ENCODE results near the gene C12orf56. TPM values are rescaled to one million over a fixed set of nuclear protein-coding genes. Genes with fewer than 3 reads are reported as not detected.

C12orf56 gene
- total and polyA plus RNA-seq, 9 of the 15 experiments (the other 6 are each of a cell fraction or from before 2014, with no cell fraction given) = 0.40 to 4.8 (median 1.2) TPM

DNA sequence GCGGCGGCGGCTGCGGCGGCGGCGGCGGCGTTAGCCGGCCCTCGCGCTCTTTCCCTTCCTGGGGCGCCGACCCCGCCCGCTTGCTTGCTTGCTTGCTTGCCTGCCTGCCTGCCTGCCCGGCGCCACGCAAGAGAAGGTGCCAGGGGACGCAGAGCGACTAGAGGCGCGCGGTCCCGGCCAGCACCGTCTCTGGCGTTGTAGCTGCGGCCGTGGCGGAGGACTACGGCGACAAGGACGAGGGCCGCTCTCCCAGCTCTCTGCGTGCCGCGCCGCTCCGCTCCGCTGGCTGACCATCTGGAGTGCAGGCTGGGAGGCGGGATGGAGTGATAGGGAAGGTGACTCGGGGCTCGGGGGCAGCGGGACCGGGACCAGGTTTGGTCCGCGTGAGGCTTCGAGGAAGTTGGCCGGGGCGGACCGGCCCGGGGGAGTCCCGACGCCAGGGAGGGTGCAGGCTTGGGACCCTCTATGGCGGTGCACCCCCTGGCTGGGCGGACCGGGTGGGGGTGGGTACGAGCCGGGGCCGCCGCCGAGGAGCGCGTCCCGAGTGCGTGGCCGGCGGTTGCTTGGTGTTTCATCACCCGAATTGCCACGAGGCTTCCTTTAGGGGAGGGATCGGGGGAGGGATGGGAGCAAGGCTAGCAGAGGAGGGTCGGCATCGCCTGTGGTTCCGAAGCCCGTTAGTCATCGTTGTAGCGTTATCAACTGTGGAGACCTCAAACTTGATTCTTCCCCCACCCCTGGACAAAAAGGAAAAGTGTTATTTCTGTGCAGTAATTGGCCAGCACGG is 14.1 kb upstream of the C12orf56 start (continued):
- TF ChIP-seq MCM7 (IDR thresholded peaks at IDR 0.05) (no peak), ZNF133 (CRISPR knock-in tag; IDR thresholded peaks at IDR 0.05) (no peak), PCBP1 (IDR thresholded peaks at IDR 0.05; ENCODE audit: low read depth, low read length, poor library complexity, severe bottlenecking) (peak; percentile 97), ZNF586 (CRISPR knock-in tag; conservative IDR thresholded peaks at IDR 0.05) (peak; percentile 98), PHB2 (IDR thresholded peaks at IDR 0.05; ENCODE audit: low read depth) (no peak), MEF2A (IDR thresholded peaks at IDR 0.05; ENCODE audit: control insufficient read depth, low read depth, low read length) (no peak), MAFF (IDR thresholded peaks at IDR 0.05; ENCODE audit: low read length) (no peak), POLR2B (IDR thresholded peaks at IDR 0.05; ENCODE audit: low read depth, partially characterized antibody) (peak; percentile 68)
- TF ChIP-seq, protein P1, sequence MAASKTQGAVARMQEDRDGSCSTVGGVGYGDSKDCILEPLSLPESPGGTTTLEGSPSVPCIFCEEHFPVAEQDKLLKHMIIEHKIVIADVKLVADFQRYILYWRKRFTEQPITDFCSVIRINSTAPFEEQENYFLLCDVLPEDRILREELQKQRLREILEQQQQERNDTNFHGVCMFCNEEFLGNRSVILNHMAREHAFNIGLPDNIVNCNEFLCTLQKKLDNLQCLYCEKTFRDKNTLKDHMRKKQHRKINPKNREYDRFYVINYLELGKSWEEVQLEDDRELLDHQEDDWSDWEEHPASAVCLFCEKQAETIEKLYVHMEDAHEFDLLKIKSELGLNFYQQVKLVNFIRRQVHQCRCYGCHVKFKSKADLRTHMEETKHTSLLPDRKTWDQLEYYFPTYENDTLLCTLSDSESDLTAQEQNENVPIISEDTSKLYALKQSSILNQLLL (CRISPR knock-in tag; IDR thresholded peaks at IDR 0.05; ENCODE audit: borderline replicate concordance) = no peak
- TF ChIP-seq, protein P2, sequence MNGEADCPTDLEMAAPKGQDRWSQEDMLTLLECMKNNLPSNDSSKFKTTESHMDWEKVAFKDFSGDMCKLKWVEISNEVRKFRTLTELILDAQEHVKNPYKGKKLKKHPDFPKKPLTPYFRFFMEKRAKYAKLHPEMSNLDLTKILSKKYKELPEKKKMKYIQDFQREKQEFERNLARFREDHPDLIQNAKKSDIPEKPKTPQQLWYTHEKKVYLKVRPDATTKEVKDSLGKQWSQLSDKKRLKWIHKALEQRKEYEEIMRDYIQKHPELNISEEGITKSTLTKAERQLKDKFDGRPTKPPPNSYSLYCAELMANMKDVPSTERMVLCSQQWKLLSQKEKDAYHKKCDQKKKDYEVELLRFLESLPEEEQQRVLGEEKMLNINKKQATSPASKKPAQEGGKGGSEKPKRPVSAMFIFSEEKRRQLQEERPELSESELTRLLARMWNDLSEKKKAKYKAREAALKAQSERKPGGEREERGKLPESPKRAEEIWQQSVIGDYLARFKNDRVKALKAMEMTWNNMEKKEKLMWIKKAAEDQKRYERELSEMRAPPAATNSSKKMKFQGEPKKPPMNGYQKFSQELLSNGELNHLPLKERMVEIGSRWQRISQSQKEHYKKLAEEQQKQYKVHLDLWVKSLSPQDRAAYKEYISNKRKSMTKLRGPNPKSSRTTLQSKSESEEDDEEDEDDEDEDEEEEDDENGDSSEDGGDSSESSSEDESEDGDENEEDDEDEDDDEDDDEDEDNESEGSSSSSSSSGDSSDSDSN (IDR thresholded peaks at IDR 0.05; ENCODE audit: borderline replicate concordance in 1 of 2, low read depth in 2 of 2, low read length in 2 of 2) = peak; percentile 55 to 73; a peak in 1 of 4 replicates
- TF ChIP-seq, protein P3, sequence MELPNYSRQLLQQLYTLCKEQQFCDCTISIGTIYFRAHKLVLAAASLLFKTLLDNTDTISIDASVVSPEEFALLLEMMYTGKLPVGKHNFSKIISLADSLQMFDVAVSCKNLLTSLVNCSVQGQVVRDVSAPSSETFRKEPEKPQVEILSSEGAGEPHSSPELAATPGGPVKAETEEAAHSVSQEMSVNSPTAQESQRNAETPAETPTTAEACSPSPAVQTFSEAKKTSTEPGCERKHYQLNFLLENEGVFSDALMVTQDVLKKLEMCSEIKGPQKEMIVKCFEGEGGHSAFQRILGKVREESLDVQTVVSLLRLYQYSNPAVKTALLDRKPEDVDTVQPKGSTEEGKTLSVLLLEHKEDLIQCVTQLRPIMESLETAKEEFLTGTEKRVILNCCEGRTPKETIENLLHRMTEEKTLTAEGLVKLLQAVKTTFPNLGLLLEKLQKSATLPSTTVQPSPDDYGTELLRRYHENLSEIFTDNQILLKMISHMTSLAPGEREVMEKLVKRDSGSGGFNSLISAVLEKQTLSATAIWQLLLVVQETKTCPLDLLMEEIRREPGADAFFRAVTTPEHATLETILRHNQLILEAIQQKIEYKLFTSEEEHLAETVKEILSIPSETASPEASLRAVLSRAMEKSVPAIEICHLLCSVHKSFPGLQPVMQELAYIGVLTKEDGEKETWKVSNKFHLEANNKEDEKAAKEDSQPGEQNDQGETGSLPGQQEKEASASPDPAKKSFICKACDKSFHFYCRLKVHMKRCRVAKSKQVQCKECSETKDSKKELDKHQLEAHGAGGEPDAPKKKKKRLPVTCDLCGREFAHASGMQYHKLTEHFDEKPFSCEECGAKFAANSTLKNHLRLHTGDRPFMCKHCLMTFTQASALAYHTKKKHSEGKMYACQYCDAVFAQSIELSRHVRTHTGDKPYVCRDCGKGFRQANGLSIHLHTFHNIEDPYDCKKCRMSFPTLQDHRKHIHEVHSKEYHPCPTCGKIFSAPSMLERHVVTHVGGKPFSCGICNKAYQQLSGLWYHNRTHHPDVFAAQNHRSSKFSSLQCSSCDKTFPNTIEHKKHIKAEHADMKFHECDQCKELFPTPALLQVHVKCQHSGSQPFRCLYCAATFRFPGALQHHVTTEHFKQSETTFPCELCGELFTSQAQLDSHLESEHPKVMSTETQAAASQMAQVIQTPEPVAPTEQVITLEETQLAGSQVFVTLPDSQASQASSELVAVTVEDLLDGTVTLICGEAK (IDR thresholded peaks at IDR 0.05) = no peak
- TF ChIP-seq, protein P3 (CRISPR knock-in tag; IDR thresholded peaks at IDR 0.05) = no peak
- TF ChIP-seq, protein P4, sequence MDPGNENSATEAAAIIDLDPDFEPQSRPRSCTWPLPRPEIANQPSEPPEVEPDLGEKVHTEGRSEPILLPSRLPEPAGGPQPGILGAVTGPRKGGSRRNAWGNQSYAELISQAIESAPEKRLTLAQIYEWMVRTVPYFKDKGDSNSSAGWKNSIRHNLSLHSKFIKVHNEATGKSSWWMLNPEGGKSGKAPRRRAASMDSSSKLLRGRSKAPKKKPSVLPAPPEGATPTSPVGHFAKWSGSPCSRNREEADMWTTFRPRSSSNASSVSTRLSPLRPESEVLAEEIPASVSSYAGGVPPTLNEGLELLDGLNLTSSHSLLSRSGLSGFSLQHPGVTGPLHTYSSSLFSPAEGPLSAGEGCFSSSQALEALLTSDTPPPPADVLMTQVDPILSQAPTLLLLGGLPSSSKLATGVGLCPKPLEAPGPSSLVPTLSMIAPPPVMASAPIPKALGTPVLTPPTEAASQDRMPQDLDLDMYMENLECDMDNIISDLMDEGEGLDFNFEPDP (CRISPR knock-in tag; IDR thresholded peaks at IDR 0.05) = no peak

Data from K562 (cell line).